HEK293 (cell line): Measurements from ENCODE around the gene RND2.

ENCODE experiments used
- CTCF ChIA-PET: fragments of 350-600 bp; formaldehyde crosslinking; extraction: SDS; loops from one replicate; lab custom pipeline; 2021; ENCODE audit warnings: antibody characterized with exemption; lab: Yijun Ruan, JAX
- POLR2A ChIA-PET: fragments of 300-600 bp; formaldehyde crosslinking; extraction: SDS; loops from one replicate; lab custom pipeline; 2020; ENCODE audit warnings: antibody characterized with exemption, inconsistent platforms; lab: Yijun Ruan, JAX
- H3K27ac ChIP-seq: fragments of 200-500 bp; sonication (Bioruptor generic); 2 replicates; pipeline ENCODE4 v1.5.1; 2014; ENCODE audit warnings: low read depth, low read length, control low read depth, inconsistent platforms; ENCODE audit errors: extremely low read depth
- H3K36me3 ChIP-seq, 2 experiments: fragments of 200-500 bp in 1 of 2; sonication (Bioruptor generic) in 1 of 2; 1 replicate in 1 of 2; 2 replicates in 1 of 2; pipeline ENCODE4 v1.5.1; 2014 to 2017; ENCODE audit warnings: inconsistent platforms in 2 of 2, low read length in 2 of 2; ENCODE audit not compliant: control insufficient read depth in 2 of 2, insufficient read depth in 1 of 2
- H3K4me1 ChIP-seq: fragments of 200-500 bp; sonication (Bioruptor generic); 2 replicates; pipeline ENCODE4 v1.5.1; 2014; ENCODE audit warnings: mild to moderate bottlenecking, low read length, inconsistent platforms; ENCODE audit not compliant: control insufficient read depth, insufficient read depth
- H3K4me3 ChIP-seq: 2 replicates; pipeline ENCODE4 v1.5.1; 2011; ENCODE audit warnings: low read depth, mild to moderate bottlenecking, control low read depth, low read length, moderate library complexity
- H3K9me3 ChIP-seq: fragments of 200-500 bp; sonication (Bioruptor generic); 2 replicates; pipeline ENCODE4 v1.5.1; 2014; ENCODE audit warnings: low read depth, low read length, inconsistent platforms; ENCODE audit not compliant: control insufficient read depth, insufficient read depth
- GLI4 ChIP-seq: fragments of 450-650 bp; formaldehyde crosslinking; IDR thresholded peaks from 2 replicates; pipeline ENCODE4 v1.5.1; 2016; ENCODE audit warnings: missing biosample characterization, missing genetic modification characterization
- GLIS2 ChIP-seq: fragments of 450-650 bp; formaldehyde crosslinking; IDR thresholded peaks from 2 replicates; pipeline ENCODE4 v1.5.1; 2016; ENCODE audit warnings: missing biosample characterization, missing genetic modification characterization
- TSHZ1 ChIP-seq: fragments of 450-650 bp; formaldehyde crosslinking; IDR thresholded peaks from 2 replicates; pipeline ENCODE4 v1.5.1; 2016; ENCODE audit warnings: missing biosample characterization, missing genetic modification characterization, borderline replicate concordance
- WT1 ChIP-seq: fragments of 450-650 bp; formaldehyde crosslinking; IDR thresholded peaks from 2 replicates; pipeline ENCODE4 v1.5.1; 2016; ENCODE audit warnings: missing biosample characterization, missing genetic modification characterization
- ZBTB17 ChIP-seq: fragments of 450-650 bp; formaldehyde crosslinking; IDR thresholded peaks from 2 replicates; pipeline ENCODE4 v1.5.1; 2016; ENCODE audit warnings: missing biosample characterization, missing genetic modification characterization
- ZNF138 ChIP-seq: fragments of 450-650 bp; formaldehyde crosslinking; IDR thresholded peaks from 2 replicates; pipeline ENCODE4 v1.5.1; 2016; ENCODE audit warnings: missing biosample characterization, missing genetic modification characterization, borderline replicate concordance
- ZNF140 ChIP-seq: fragments of 450-650 bp; formaldehyde crosslinking; IDR thresholded peaks from 2 replicates; pipeline ENCODE4 v1.5.1; 2016; ENCODE audit warnings: missing biosample characterization, missing genetic modification characterization
- ZNF214 ChIP-seq: fragments of 450-650 bp; formaldehyde crosslinking; IDR thresholded peaks from 2 replicates; pipeline ENCODE4 v1.5.1; 2017; ENCODE audit warnings: missing biosample characterization, mild to moderate bottlenecking, missing genetic modification characterization, borderline replicate concordance
- ZNF223 ChIP-seq: fragments of 450-650 bp; formaldehyde crosslinking; IDR thresholded peaks from 2 replicates; pipeline ENCODE4 v1.5.1; 2016; ENCODE audit warnings: missing biosample characterization, missing genetic modification characterization
- ZNF274 ChIP-seq, 2 experiments: fragments of 200-500 bp in 1 of 2; fragments of 450-650 bp in 1 of 2; sonication (Bioruptor generic) in 1 of 2; formaldehyde crosslinking in 1 of 2; IDR thresholded peaks; 2 replicates each; pipeline versions ENCODE4 v1.5.1 to v1.6.1; 2014 to 2016; ENCODE audit warnings: borderline replicate concordance in 1 of 2, inconsistent platforms in 1 of 2, low read length in 1 of 2, missing biosample characterization in 1 of 2, missing genetic modification characterization in 1 of 2
- ZNF280D ChIP-seq: fragments of 450-650 bp; formaldehyde crosslinking; IDR thresholded peaks from 2 replicates; pipeline ENCODE4 v1.5.1; 2016; ENCODE audit warnings: missing biosample characterization, missing genetic modification characterization
- ZNF341 ChIP-seq: fragments of 450-650 bp; formaldehyde crosslinking; IDR thresholded peaks from 2 replicates; pipeline ENCODE4; 2016; ENCODE audit warnings: low read depth, missing biosample characterization, missing genetic modification characterization
- ZNF449 ChIP-seq: fragments of 450-650 bp; formaldehyde crosslinking; IDR thresholded peaks from 2 replicates; pipeline ENCODE4 v1.5.1; 2017; ENCODE audit warnings: missing biosample characterization, mild to moderate bottlenecking, missing genetic modification characterization, moderate library complexity
- ZNF585B ChIP-seq: fragments of 450-650 bp; formaldehyde crosslinking; IDR thresholded peaks from 2 replicates; pipeline ENCODE4 v1.5.1; 2016; ENCODE audit warnings: missing biosample characterization, missing genetic modification characterization
- ZNF639 ChIP-seq: fragments of 450-650 bp; formaldehyde crosslinking; IDR thresholded peaks from 2 replicates; pipeline ENCODE4 v1.5.1; 2016; ENCODE audit warnings: missing biosample characterization, missing genetic modification characterization
- ZNF660 ChIP-seq: fragments of 450-650 bp; IDR thresholded peaks from 2 replicates; pipeline ENCODE4 v1.5.1; 2018; ENCODE audit warnings: missing biosample characterization, mild to moderate bottlenecking, missing genetic modification characterization
- ZNF776 ChIP-seq: fragments of 450-650 bp; formaldehyde crosslinking; IDR thresholded peaks from 2 replicates; pipeline ENCODE4 v1.5.0; 2017; ENCODE audit warnings: missing biosample characterization, missing genetic modification characterization, borderline replicate concordance

The RND2 gene

GRCh38 chr17:43031666-43032065 lies 6.6 kb downstream of the RND2 start:
- CTCF ChIA-PET: no interaction called here

GRCh38 chr17:43033948-43034881 lies 9.2 kb downstream of the RND2 start:
- Histone ChIP-seq H3K4me1 (peaks cover 2% of the 10 kb centered on the region; the same call in 1 of the 2 replicates), H3K9me3 (no peaks in the 10 kb centered on the region), H3K27ac (no peak overlapping the region), H3K36me3 (peaks cover 0 to 3% of the 10 kb centered on the region in 2 experiments; a peak in 2 of 3 replicates), H3K4me3 (no peak overlapping the region)
- ChIA-PET POLR2A (interaction anchor here (0.8 to 1.8 kb wide), 2 partner anchors 10 to 282 kb away, joined by 4 to 7 read pairs; no protein-coding TSS in a partner anchor), CTCF (interaction anchor here (0.5 to 1.1 kb wide), 4 partner anchors 9 to 192 kb away, joined by 3 read pairs; partner anchors contain the start of gene RPL27)
- TF ChIP-seq GLIS2 (tag by site-specific recombination) (0 out of 2 replicates have a peak, but pooled peaks have one; percentile 14), ZNF274 (IDR thresholded peaks at IDR 0.05; ENCODE audit: low read length) (no peak), ZNF274 (tag by site-specific recombination; IDR thresholded peaks at IDR 0.05; ENCODE audit: borderline replicate concordance) (no peak), ZNF140 (no peak), ZNF341 (peak; percentile 14; the same call in 1 of the 2 replicates), ZNF639 (no peak), ZNF449 (tag by site-specific recombination) (no peak), ZNF585B (tag by site-specific recombination) (no peak), TSHZ1 (tag by site-specific recombination) (no peak), ZNF223 (tag by site-specific recombination) (no peak), ZBTB17 (peak; percentile 73), ZNF660 (tag by site-specific recombination) (no peak), ZNF776 (tag by site-specific recombination) (no peak), WT1 (tag by site-specific recombination) (no peak), ZNF214 (tag by site-specific recombination) (no peak)

More at GRCh38 chr17:43031666-43032065, 6.6 kb downstream of the RND2 start:
- POLR2A ChIA-PET: interaction anchor here (0.6 kb wide), 1 partner anchor 27 kb away, joined by 3 read pairs; no protein-coding TSS in a partner anchor
- H3K4me3 ChIP-seq: no peak overlapping the region
- H3K9me3 ChIP-seq: no peaks in the 10 kb centered on the region
- peaks cover 0 to 14% of the 10 kb centered on the region in 2 experiments; a peak in 2 of 3 replicates for H3K36me3 ChIP-seq
- peaks cover 2% of the 10 kb centered on the region; the same call in 1 of the 2 replicates for H3K4me1 ChIP-seq
- no peak overlapping the region for H3K27ac ChIP-seq
- TF ChIP-seq ZNF280D (tag by site-specific recombination) (no peak), ZNF341 (no peak), GLI4 (no peak), ZNF138 (tag by site-specific recombination) (no peak)
